LHCN-M2 (cell line): ENCODE results near the gene INPP4B. TPM values are rescaled to one million over a fixed set of nuclear protein-coding genes. Genes with fewer than 3 reads are reported as not detected.
A peak's percentile ranks its signal among the peaks of the same experiment; 100 is the strongest.
"Not testable (repeated sequence)": the region's sequence is repeated elsewhere in the genome, so short reads cannot be mapped to it uniquely, and the experiment has no call there.

ENCODE experiments used
- DNase-seq: peaks from one replicate; pipeline ENCODE4 v3.0.0-alpha.2; 2012; ENCODE audit warnings: low read depth
- total RNA-seq: library from RNA; depleted of rRNA; stranded (reverse); fragments of >200 nt; gene quantifications from 2 replicates; pipeline ENCODE4 v1.2.3, GENCODE V29; 2014

Gene INPP4B
- total RNA-seq, 1 experiment from 2014 or later = 23.0 TPM

DNA sequence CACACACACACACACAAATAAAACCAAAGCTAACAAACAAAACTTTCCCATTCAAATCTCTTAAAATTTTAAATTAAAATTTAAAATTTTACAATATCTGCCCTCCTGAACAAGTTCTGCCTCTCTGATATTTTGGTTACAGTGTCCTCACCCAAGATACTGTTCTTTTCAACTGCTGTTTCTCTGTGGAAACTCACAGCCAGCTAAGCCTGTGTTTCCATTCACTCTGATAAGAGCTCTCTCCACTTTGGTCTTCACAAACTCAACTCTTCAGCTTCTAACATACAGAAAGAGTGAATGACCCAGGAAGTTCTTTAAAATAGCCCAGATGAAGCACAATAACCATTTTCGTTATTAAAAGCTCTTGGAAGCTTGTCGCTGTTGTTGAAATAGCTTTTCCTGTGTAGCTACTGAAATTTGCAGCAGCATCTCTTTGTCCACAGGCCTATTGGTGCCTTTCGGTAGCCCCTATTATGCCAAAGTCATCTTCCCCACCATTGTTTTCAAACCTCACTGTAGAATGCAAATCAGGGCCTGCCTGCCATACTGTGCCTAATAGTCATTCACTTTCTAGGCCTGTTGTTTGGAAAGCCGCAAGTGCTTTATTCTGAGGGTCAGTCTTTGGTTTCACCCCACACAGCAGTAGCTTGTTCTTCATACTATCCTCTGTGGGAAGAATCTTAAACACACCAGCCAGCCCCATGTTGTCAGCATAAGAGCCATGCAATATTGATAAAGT lies 19.4 kb downstream of the INPP4B start:
- no peak for DNase-seq

DNA sequence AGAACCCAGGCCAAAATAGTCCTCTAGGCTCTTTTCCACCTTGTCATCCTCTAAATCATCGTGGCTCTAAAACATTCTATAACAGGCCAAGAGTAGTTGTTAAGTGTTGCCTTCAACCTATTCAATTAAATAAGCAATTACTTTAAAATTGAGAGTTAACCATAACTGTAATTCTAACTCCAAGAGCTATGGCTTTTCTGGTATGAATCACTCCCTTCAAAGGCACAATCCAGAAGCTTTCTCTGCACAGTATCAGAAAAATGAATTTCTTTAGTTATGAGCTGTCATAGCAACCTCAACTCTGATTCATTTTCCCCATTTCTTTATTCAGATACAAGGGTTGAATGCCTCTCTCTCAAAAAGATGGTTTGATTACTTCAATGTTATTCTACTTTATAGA lies 21.7 kb downstream of the INPP4B start:
- DNase-seq = peak; percentile 67

DNA sequence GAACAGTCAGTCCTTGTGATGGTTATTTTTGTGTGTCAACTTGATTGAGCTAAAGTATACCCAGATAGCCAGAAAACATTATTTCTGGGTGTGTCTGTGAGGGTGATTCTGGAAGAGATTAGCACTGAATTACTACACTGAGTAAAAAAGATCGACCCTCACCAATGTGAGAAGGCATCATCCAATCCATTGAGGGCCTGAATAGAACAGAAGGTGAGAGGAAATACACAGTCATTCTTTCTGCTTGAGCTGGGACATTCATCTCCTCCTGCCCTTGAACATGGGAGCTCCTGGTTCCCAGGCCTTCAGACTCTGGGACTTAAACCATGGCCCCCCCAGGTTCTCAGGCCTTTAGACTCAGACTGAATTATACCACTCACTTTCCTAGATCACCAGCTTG lies 22.3 kb downstream of the INPP4B start:
- DNase-seq = no peak

DNA sequence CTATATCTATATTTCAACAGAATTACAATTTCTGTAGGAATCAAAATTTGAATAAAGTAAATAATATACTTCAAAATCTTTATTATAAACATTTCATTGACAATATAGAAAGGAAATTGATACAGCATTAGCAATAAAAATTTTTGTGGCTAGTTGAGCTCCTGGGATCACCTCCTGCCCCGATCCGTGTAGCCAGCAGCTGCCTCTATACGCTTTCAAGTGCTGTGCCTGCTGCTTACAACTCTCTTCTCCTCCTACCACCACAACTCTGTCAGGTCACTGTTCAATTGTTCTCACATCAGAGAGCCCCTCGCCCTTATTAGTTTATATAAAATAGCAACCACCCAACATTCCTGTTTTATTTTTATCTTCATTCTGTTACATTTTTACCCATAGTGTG lies 27.6 kb downstream of the INPP4B start:
- peak; percentile 34 for DNase-seq

DNA sequence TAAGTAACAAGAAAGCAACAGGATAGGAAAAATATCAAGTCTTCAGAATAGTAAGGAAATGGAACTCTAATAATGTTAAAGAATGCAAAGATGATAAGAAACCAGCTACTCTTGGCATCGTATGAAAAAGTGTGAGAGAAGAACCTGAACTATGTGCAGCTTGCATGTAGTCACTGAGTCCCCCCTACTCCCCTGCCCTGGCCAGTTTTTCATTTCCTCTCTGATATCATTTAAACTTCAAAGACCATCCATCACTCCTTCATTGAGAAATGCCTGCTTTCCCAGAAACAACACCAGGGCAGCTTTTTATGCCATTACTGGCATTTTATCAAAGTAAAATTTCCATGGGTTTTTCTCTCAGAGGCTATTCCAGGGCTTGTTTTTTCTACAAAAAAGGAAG lies 28.1 kb downstream of the INPP4B start:
- DNase-seq = peak; percentile 38

DNA sequence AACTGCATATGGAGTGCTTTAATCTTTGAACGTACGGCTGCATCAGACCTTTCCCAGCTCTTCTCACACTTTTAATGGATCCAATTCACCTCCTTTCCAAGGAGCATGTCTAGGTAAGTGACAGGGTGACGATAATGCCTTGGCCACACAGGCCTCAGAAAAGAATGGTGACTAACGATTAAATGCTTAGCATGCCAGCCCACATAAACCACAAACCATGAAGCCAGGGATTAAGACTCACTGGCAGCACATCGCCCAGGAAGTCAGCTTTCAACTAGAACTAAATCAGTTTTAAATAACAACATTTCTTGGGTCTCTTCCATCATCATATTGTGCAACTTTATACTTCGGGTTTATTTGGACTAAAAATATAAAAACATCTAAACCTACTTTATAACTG lies 28.7 kb downstream of the INPP4B start:
- DNase-seq = peak; percentile 95

DNA sequence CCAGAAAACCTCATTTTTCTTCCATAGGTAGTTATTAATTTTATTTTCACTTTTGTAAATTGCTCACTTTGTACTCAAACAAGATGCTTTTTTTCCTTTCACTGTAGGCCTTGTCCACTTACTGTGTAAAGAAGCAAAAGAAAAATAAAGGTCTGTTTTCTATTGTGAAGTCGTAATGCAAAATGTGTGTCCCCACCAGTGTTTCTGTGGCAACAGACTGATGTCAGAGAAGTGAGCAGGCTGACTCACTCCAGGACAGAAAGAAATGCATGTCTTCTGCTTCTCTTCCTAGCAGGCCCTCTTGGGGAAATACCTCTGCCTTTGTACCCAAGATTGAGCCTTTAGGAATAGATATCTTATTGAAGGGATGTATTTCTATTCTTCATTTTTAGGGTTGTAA lies 30.3 kb downstream of the INPP4B start:
- DNase-seq = peak; percentile 79

DNA sequence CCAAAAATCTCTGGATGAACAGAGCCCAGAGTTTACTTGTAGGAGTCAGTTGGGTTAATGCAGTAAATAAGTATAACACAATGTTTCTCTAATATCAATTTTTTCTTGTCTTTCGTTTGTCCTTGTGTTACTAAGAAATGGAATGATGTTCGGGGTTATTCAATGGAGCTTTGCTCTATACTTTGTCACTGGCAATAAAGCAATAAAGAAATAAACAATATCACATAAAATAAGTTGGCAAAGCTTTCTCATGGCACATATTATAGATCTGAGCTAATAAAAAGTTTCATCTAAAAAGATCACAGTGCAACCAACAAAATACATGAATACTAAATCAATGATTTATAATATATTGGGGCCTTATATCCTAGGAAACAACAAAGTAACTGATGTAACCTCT lies 32.7 kb downstream of the INPP4B start:
- DNase-seq = no peak

DNA sequence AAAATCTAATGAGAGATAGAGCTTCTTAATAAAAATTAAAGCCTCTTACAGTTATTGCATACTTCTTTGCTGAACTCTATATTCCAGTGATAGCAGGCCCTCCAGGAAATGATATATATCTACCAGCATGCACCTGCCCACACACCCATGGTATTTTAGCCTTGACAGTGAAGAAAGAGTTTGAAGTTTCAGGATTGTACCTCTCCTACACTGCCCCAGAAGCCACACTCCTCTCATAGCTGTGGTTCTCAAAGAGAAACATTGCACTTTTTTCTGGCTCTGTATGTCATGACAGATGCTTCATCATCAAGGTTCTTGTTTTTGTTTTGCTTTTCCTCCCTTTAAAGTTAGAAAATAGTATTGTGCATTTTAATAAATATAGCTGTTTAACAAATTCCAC lies 34.0 kb downstream of the INPP4B start:
- DNase-seq = no peak

DNA sequence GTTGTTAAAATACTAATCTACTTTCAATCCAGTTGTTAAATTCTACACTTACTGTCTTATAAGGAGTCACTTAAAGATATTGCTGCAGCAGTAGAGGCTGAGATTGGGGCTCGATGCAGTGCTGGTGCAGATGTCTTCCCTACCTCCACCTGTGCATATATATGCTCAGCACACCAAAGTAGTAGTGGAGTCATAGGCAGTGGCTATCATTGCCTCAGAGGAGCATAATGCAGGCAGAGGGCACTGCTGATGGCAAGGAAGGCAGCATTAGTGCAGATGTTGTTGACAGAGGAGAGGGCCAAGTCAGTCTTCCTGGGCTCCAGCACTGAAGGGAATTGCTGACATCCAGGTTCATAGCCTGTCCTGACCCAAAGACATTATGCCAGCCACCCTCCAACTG lies 35.1 kb downstream of the INPP4B start:
- no peak for DNase-seq

DNA sequence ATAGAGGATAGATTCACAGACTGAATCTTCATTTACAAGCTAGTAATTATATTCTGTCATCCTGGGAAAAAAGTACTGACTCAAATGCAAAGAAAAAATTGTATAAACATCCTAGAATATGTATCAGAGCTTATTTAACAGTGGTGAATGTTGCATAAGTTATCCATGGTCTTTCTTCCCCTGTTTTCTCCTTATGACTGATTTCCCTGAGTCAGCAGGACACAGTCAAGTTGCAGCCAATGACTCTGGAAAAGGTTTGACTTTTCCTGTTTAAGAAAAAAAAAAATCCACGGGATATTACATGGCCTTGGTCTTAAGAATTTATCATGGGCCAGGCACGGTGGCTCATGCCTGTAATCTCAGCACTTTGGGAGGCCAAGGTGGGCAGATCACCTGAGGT lies 36.5 kb downstream of the INPP4B start:
- DNase-seq = no peak

DNA sequence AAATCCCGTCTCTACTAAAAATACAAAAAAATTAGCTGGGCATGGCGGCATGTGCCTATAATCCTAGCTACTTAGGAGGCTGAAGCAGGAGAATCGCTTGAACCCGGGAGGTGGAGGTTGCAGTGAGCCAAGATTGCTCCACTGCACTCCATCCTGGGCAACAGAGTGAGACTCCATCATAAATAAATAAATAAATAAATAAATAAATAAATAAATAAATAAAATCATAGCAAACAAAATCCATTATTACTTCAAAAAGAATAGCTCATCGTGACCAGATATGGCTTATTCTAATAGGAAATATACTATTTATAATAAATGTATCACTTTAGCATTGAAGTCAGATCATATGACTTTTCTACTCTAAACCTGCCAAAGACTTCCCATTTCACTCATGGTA lies 42.2 kb downstream of the INPP4B start:
- DNase-seq = not testable (repeated sequence)

DNA sequence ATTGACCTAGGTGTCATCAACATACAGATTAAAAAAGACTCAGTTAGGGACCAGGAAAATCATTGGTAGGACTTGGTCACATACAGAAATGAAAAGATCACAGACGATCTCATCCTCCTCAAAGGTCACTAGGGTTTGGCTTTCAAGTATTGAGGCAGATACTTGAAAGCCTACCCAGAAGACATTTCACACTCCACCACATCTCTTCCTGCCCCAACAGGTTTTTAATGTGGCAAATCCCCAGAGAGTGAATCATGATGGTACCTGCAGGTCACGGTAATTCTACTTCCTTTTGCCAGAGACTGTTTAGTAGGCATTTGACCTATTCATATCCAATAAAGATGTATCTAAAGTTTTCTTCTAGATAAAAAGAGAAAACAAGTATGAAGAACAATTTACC lies 44.1 kb downstream of the INPP4B start:
- no peak for DNase-seq

DNA sequence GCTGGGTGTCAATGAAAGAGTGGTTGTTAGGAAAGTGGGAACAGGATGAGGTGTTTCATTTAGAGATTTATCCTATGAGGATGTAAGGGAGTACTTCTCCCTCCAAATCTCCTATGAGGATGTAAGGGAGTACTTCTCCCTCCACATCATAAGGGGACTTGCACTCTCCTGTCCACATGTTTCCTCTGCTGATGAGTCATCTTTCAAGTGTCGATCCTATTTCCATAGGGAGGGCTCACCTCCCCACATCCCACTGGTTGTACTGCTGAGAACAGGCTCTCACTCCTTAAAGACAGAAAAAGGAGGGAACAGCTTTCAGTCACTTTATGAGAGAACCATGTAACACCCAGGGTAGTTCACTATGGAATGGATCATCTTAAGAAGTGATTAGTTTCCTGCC lies 65.0 kb downstream of the INPP4B start:
- DNase-seq = no peak

DNA sequence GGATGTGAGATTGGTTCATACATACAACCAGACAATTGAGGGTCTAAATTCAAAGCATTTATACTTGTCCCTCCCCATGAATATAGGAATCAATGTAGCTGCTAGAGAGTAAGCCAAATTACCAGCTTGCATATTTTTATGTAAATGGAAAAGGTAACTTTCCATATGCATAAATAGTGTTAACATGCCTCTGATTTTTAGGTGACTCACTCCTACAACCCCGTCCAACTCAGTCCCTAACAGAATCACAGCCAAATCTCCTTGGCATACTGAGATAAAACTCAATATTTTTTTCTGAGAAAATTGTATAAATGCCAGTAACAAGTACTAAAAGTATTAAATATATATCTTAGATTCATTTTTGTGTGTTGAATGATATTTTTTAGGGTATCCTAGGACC lies 67.2 kb downstream of the INPP4B start:
- no peak for DNase-seq

DNA sequence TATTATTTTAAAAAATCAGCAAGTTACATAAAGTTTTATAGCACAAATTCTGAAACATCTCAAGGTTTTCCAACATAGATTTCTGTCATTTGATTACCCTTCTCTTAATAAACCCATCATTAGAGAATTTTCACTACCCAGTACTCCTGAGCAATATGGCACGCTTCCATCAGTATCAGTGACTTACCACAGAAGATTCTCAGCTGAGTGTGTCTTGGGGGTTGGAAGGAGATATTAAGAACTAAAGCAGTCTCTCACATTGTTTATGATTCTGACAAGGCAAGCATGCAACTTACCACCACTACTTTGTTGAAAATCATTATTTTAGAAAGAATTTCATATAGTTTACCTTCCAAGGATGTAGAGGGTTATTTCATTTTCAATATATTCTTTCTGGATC lies 67.7 kb downstream of the INPP4B start:
- peak; percentile 8 for DNase-seq

DNA sequence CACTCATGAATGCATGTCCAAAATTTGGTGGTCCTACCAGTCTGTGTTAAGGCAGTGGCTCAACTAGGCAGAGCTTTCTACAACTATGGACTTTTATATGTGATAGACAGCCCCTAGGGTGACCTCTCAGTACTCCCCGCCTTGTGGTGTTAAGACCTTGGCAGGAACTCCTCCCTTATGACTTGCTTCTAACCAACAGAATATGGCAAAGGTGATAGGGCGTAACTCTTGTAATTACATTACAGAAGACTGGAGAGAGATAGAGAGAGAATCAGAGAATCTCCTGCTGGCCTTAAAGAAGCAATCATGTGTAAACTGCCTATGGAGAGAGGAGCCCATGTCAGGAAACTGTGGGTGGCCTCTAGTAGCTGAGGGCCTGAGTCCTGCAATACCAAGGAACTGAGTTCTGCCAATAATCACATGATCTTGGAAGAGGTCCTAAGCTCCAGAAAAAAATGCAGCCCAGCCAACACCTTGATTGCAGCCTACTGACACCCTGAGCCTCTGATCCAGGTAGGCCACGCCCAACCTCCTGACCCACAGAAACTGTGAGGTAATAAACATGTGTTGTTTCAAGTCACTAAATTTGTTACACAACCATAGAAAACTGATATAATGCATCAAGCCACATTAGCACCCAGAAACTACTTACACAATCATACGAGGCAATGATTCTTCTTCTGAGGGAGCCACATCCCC lies 68.9 kb downstream of the INPP4B start:
- no peak for DNase-seq

DNA sequence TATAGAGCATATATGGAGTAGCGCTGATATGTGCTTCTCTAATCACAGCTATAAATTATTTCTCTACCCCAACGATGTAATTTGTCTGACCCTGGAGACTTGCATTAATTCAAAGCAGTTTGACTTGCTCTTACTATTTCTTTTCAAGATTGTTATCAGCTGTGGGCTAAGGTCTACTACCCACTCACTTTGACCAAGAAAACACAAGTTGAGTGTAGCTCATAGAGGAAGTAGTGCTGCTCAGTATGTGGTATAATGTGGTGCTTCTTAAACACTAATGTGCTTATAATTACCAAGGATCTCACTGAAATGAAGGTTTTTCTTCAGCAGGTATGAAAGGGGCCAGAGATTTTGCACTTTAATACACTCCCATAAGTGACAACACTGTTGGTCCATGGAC lies 70.1 kb downstream of the INPP4B start:
- DNase-seq = no peak

DNA sequence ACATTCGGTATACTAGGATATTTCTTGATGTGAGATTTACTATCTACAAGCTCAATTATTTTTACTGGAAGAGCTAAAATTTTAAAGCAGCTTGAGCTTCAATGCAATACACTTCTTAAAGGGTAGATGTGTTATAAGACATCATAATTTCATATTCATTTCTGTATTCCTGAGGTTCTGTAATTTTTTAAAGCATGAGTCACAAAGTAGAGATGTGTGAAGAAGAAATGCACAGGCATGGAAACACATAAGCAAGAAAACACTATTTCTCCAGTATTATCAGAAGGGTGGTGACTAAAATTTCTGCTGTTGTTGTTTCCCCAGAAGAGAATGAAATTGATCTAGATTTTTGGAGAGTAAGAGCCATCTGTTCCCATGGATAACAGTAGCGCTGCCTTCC lies 72.6 kb downstream of the INPP4B start:
- no peak for DNase-seq

DNA sequence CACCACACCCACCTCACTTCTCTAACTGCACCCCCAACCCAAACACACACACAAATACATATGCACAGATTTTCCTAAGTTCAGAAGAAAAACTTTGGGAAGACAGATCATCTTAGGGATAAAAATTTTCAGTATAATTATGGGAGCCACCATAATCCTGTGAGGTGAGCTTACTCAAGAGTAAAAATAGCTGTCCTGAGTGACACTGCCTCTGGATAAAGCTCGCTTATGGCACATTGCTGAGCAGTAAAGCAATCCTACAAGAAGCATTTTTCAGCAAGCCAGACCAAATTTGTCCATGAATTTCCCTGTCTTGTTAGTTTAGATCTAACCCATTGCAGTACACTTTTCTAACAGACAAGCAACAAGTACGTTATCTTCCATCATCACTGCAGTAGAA lies 83.8 kb downstream of the INPP4B start:
- DNase-seq = no peak

DNA sequence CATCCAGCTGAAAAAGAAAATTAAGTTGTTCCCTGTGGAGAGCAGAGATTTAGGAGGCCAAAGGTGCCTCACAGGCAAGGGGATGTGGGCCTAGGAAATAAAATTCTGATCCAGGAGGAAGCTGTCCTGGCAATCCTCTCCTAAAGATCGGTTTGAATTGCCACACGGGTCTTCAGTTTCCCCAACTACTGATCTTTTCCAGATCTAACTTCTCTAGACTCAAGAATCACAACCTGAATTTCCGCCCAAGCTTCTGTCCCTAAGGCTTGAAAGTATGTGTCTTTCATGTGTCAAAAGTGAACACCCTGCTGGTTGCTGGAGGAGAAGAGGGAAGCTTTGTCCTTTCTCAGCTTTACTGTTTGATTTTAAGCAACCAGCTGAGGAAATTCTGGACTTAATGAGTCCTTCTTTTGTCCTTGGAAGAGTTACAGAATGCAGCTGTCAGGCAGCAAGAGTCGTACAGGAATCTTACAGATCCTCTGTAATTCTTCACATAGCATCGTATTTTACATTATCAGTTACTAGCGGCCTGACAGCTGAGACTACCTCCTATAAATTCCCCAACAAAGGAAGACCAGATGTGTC lies 93.8 kb downstream of the INPP4B start:
- peak; percentile 13 for DNase-seq

DNA sequence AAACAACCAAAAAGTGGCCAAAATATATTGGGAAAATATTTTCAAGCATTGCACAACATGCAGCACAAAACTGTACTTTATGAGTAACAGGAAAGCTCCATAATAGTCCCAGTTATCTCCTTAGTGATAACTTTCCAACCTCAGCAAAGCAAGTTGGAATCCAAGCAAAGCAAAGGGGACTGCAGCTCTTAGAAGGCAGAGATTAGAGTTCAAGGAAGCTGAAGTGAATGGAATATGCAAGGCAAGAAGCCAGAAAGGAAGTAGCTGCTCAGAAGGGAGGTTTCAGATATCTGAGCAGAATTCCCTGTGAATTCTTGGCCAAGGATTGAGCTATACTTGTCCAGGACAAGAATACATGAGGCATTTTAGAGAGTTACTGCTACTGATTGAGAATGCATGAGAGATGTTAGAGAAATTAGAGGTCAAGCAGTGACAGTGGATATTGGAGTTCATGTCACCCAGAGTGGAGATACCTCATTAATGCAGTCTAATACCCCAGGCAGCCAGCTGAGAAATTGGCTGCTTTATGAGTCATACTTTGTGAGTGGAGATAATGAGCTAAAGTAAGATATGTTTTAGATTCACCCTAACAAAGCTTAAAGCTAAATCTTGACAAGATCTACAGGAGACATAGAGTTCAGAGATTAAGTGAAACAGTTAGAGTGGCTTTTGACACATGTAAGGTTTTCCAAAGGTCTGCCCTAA lies 102.8 kb downstream of the INPP4B start:
- DNase-seq = peak; percentile 10
